ENCODE measurements around the gene GALNTL6.

The GALNTL6 gene

GRCh38 chr4:173073939-173074500, 1260.8 kb downstream of the GALNTL6 start:
- TF ChIP-seq, protein P1, sequence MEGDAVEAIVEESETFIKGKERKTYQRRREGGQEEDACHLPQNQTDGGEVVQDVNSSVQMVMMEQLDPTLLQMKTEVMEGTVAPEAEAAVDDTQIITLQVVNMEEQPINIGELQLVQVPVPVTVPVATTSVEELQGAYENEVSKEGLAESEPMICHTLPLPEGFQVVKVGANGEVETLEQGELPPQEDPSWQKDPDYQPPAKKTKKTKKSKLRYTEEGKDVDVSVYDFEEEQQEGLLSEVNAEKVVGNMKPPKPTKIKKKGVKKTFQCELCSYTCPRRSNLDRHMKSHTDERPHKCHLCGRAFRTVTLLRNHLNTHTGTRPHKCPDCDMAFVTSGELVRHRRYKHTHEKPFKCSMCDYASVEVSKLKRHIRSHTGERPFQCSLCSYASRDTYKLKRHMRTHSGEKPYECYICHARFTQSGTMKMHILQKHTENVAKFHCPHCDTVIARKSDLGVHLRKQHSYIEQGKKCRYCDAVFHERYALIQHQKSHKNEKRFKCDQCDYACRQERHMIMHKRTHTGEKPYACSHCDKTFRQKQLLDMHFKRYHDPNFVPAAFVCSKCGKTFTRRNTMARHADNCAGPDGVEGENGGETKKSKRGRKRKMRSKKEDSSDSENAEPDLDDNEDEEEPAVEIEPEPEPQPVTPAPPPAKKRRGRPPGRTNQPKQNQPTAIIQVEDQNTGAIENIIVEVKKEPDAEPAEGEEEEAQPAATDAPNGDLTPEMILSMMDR (conservative IDR thresholded peaks at IDR 0.05) = no peak
- H3K27ac ChIP-seq = peak overlapping the region; percentile 37

GRCh38 chr4:173074501-173074946, 1261.3 kb downstream of the GALNTL6 start:
- H3K27ac ChIP-seq = peak overlapping the region; percentile 37
- TF ChIP-seq, protein P1 (conservative IDR thresholded peaks at IDR 0.05) = no peak

DNA sequence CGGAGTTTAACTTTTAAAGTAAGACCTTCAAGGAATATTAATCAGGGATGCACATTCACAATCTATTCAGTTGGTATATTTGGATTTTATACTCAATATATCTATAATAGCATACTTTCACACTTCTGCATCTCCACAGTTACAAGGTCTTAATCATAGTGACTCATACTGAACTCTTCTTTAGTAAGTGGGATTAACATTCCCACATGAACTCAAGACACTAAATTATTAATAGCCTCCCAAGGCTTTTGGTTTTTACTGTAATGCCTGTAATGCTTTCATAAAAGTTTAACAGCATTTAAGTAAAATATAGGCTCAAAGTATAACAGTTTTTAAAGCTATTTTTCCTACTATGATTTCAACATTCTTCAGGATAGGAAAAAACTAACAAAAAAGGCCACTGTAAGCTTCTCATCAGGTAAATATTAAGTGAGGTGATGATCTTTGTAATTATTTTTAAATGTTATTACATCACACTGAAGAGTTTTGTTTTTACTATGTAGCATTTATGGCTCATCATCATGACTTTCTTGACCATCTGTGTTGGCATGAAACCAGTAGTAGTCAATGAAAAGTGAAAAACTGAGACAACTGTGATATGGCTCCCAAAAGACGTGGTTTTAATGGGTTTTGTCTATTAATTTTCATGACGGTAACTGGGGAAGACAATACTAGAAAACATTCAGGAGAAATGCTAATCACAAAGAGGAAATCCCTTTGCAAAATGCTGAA, 1263.9 kb downstream of the GALNTL6 start:
- H3K27ac ChIP-seq = no peak overlapping the region
- TF ChIP-seq, protein P1 (conservative IDR thresholded peaks at IDR 0.05) = no peak

DNA sequence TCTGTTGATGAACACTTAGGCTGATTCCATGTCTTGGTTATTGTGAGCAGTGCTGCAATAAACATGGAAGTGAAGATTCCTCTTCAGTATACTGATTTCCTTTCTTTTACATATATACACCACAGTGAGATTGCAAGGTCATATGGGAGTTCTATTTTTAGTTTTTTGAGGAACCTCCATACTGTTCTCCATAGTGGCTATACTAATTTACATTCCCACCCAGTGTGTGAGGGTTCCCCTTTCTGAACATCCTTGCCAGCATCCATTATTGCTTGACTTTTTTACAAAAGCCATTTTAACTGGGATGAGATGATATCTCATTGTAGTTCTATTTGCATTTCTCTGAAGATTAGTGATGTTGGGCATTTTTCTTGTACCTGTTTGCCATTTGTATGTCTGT, 1274.9 kb downstream of the GALNTL6 start:
- H3K27ac ChIP-seq = no peak overlapping the region
- TF ChIP-seq, protein P1 (conservative IDR thresholded peaks at IDR 0.05) = no peak

All from VCaP (cell line).